HG02642 (cell line): Measurements from ENCODE around the gene FOXQ1.

ENCODE experiments used
- ATAC-seq: cut with Tn5 transposase; IDR thresholded peaks from one replicate; pipeline ENCODE4 v1.9.1; 2021; ENCODE audit warnings: mild to moderate bottlenecking; ENCODE audit not compliant: unreplicated experiment, poor library complexity

Gene FOXQ1

DNA sequence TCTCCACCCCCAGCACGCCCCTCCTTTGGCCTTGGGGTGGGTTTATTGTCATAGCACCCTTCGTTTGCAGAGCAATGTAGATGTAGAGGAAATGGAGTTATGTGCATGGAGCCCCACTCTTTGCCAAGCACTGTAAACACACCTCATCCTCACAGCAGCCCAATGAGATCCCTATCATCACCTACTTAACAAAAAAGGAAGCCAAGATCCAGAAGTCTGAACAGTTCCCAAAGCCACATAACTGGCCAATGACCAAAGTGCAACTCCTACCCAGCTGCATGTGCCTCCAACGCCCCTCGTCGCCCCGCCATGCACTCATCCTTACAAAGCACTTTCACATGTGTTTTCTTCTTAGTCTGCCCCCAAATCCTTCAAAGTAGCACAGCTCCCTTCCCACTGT lies 21.8 kb upstream of the FOXQ1 start:
- no peak for ATAC-seq

DNA sequence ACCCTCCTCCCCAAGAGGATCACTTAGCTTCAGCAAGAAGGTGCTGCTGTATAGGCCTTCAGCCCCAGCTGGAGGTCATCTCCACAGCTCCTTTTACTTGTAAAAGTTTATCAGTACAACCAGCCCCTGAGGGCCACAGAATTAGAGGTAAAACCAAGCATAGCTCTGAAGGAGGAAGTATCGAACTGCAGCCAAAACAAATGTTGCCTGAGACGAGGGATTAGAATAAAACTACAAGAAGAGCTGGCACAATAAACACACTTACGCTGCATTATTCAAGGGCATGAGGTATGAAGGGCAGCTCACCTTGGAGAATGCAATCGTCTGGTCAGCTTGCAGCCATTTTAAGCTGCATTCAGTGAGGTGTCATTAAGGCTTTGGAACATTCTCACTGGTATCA lies 21.1 kb upstream of the FOXQ1 start:
- ATAC-seq: no peak

DNA sequence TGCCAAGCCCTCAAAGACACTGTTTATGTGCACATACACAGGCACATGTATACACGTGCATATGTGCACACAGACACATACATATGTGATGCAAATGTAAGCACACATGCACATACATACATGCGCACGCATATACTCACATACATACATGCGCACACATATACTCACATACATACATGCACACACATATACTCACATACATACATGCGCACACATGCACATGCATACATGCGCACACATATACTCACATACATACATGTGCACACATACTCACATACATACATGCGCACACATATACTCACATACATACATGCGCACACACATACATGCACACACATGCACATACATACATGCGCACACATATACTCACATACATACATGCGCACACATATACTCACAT lies 20.5 kb upstream of the FOXQ1 start:
- ATAC-seq: no peak

DNA sequence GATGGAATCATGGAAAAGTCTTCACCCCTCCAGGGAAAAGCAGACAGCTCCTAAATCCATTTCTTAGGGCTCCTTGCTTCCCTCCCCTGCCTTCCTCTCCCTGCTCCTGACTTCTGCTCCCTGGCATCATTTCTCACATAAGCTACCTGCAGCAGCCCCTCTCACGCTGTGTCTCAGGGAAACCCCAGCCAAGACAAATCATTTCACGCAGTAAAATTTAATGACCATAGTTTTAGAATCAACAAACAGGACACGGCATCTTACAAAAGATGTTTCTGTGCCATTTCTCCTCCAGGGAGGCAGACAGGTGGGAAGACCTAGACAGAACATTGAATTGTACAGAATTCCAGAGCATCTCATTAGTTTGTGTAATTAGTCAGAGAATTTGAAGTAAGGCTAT lies 16.5 kb upstream of the FOXQ1 start:
- ATAC-seq: no peak

DNA sequence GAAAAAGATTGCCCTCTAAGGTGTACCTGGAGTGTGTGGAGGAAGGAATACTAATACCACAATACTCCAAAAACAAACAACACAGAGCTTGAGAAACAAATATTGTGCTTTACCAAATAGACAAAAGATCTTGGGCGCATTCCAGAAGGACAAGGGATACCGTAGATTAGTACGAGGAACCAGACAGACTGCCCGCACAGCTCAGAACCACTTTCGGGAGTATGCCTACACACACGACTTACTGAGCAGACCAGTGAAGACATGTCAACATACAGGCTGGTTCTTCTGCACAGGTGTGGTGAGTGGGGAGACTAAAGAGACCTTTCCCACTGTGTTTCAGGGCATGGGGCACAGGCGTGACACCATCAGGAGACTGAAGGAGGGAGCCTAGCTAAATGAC lies 15.8 kb upstream of the FOXQ1 start:
- no peak for ATAC-seq

DNA sequence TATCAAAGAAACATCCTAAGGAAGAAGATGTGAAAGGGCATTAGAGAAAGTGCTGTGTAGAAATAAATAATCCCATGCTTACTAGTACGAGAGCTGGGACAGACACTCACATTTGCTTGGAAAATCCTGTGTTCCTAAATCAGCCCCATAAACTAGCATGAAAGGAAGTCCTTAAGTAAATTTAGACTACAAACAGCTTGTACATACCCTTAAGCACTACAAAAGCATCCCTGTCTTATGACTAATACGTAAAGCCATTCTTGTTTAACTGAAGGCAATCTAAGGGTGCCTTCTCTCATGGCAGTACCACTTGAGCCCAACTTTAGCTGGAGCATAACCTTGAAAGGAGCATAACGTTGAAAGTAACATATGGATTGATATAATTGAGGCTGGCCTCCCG lies 15.4 kb upstream of the FOXQ1 start:
- no peak for ATAC-seq

DNA sequence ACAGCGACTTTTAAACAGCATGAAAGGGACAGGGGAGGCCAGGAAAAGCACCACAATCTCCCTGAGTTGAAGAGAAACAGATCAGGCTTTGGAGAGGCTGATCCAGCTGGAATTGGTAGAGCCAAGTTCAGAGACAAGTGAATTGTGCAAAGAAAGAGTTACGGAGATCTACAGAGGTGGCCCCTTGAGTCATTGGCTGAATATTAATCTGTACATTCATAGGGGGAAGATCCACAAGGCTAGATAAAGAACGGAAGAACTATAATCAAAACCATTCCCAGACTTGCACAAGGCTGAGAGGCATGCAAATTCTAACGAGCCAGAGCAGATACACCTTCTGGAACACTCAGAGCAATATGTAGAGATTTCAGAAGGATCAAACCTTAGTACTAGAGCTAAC lies 14.2 kb upstream of the FOXQ1 start:
- no peak for ATAC-seq

DNA sequence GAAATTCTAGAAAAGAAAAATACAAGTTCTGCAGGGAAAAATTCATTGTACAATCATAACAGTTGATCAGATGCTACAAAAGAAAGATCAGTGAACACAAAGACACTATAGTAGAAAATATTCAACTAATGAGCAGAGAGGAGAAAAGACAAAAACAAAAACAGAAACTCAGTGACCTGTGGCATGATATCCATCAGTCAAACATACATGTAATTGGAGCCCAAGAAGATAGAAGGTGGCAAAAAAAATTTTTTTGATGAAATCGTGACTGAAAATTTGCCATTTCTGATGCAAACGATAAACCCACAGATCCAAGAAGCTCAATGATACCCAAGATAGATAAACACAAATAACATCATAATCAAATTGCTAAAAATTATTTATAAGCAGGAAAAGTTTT lies 13.1 kb upstream of the FOXQ1 start:
- no peak for ATAC-seq

DNA sequence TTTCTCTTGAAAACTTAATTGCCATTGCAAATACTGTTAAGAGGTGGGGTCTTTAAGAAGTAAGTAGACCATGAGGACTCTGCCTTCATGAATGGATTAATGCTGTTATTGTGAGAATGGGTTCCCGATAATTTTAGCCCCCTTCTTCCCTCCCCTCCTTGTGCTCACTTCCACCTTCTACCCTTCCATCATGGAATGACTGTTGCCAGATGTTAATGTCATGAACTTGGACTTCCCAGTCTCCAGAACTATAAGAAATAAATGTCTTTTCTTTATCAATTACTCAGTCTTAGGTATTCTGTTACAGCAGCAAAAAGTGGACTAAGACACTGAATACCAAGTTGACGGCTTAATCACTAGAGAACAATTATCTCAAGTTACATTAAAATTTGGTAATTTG lies 5.8 kb upstream of the FOXQ1 start:
- ATAC-seq: no peak

DNA sequence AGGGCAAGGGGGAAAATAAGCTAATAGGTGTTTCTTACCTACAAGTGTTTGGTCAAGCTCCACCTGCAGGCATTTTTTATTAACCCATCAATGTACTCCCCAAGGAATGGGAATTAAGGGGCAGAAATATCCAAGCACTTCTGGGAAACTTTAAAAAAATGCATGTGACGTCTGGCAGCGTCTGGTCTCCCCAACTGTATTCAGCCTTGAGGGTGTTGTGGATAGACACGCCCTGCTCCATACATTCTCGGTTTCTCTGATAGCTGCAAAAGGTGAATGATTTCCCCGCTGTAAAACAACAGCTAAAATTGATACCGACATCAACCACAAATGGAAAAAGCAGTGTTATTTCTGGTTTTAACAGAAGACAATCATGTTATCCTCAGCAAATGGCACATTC lies 2.5 kb upstream of the FOXQ1 start:
- no peak for ATAC-seq

DNA sequence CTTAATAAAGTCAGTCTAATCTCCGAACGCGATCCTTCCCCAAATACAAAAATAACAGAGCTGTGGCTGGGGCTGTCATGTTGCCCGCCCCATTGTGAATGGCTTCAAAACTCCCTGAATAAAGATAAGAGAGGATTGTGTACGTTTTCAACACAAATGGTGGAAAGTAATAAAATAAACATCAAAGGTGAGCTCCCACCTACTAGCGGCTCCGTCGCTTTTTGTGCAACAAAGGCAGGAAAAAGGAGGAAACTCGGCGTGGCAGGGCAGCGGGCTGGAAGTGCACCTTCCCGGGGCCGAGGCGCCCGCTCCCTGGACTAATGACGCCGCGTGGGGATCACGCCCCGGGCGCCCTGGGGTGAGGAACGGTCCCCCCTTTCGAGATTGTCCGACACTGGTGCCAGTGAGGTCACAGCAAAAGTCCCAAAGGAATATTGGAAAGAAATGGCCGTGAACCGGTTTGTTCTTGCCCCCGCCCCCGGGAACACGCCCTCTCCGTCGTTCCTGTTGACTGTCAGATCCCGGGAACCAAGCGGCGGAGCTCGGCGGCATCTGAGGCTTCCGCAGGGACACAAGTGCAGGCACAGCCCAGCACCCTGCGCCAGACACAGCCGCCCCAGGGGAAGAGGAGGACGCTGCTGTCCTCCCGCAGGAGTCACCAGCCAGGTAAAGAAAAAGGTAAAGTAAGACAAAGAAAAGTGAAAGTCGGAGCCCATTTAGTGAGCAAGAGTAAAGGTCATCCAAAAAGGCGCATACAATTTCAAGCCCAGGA lies 1.1 kb upstream of the FOXQ1 start:
- ATAC-seq: no peak

DNA sequence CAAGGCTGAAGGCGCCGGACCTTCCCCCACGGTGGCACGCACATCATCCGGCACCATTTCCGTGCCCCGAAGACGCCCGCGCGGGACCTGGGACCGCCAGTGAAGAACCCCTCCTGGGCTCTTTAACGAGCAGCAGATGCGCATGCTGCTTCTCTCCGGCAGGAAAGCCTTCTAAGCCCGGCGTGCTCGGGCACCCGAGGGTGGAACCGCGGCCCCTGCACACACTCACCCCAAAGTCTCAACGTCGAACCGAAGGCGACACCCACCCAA lies 240 bp downstream of the FOXQ1 start:
- no peak for ATAC-seq

DNA sequence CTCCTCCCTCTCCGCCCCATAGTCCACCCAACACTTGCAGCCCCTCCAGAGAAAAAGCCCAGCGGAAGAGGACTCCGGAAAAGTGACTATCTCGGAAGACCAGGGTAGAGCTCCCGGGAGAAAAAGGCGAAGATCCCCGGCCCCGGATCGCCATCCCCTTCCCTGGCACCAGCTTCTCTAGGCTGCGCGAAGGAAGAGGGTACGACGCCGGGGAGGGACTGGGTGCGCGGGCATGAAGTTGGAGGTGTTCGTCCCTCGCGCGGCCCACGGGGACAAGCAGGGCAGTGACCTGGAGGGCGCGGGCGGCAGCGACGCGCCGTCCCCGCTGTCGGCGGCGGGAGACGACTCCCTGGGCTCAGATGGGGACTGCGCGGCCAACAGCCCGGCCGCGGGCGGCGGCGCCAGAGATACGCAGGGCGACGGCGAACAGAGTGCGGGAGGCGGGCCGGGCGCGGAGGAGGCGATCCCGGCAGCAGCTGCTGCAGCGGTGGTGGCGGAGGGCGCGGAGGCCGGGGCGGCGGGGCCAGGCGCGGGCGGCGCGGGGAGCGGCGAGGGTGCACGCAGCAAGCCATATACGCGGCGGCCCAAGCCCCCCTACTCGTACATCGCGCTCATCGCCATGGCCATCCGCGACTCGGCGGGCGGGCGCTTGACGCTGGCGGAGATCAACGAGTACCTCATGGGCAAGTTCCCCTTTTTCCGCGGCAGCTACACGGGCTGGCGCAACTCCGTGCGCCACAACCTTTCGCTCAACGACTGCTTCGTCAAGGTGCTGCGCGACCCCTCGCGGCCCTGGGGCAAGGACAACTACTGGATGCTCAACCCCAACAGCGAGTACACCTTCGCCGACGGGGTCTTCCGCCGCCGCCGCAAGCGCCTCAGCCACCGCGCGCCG lies 822 bp downstream of the FOXQ1 start:
- no peak for ATAC-seq

DNA sequence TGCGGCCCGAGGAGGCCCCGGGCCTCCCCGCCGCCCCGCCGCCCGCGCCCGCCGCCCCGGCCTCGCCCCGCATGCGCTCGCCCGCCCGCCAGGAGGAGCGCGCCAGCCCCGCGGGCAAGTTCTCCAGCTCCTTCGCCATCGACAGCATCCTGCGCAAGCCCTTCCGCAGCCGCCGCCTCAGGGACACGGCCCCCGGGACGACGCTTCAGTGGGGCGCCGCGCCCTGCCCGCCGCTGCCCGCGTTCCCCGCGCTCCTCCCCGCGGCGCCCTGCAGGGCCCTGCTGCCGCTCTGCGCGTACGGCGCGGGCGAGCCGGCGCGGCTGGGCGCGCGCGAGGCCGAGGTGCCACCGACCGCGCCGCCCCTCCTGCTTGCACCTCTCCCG lies 1.5 kb downstream of the FOXQ1 start:
- ATAC-seq: no peak

DNA sequence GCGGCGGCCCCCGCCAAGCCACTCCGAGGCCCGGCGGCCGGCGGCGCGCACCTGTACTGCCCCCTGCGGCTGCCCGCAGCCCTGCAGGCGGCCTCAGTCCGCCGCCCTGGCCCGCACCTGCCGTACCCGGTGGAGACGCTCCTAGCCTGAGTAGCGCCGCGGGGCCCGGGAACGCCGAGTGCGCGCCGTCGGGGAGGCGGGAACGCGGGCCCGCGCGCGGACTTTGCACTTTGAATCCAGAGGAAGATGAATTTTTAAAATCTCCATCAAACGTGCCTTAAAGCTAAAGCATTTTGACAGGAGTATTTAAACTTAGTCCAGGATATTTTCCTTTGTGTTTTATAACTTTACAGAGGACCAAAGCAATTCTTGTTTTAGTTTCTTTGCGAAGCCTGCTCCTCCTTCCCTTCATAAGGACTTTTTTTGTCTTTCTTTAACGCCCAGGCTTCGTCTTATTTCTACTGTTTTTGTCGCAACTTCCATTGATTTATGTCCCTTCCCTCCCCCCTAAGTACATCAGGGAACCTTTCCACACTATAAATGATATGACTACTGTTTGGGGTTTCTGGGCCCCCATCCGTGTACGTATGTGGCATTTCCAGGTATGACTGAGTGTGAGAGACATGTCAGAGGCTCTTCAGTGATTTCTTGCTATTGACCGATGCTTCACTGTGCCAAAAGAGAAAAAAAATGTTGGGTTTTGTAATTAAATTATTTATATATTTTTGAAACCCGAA lies 2.0 kb downstream of the FOXQ1 start:
- ATAC-seq: no peak

DNA sequence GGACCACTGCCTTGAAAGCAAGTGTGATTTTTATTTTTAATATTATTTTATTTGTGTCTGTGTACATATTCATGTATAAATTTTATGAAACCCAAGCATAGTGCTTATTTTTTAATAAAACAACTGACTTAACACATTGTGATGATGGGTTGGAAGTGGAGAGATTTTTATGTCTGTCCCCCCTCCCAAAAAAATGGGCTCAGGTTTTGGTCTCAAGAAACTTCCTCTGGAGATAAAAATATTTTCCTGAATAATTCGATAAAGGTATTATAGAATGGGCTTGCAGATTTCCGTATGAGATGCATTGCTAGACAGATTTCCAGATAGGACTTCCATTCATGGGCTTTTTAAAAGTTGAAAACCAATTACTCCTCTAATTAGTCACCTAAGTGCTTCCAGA lies 2.7 kb downstream of the FOXQ1 start:
- no peak for ATAC-seq

DNA sequence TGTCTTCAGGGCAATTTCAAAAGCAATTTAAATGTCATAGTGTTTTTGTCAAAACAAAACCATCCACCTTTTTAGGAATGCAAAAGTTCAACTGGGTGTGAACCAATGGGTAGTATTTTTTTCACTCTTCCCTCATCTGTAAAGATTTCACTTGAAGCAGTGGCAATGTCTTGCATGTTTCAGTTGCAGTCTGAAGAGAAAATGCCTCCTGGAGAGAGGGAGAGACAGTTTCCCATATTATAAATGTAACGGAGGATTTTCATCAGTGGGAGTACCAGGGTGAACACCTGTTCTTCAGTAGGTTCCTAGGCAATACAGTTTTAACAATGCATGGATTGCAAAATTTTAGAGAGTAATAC lies 3.3 kb downstream of the FOXQ1 start:
- ATAC-seq: no peak

DNA sequence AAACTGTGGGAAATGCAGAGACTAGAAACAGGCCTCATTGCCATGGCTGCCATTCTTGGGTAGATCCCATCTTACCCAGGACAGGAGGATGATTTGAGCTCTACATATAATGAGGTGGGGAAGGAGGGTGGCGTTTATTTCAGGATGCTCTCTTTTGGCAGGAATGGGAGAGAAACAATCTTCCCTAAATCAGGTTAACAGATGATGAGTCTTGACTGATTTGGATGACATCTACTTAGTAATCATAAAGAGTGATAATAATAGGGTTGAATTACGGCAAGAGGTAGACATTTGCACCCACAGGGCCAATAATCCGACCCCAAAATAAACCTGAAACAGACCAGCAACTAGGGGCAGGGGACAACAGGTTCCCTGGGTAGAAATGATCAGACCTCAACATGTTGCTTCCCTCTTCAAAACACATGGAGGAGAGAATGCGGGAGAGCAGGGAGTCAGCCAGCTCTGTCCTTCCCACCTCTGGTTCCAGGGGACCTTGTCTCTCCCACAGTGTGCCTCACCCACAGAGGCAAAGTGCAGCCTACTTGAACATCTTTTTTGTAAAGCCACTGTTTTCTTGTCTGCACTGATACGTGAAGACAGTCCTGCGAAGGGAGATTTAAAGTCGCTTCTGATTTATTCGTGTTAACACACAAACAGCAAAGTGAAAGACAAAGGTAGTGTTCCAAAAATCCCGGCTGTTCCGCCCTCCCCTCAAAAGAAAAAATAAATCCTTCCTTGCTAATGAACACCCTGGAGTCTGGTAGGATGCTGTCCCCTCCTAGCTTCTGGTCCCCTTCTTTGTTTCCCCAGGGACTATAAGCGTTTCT lies 3.9 kb downstream of the FOXQ1 start:
- no peak for ATAC-seq

DNA sequence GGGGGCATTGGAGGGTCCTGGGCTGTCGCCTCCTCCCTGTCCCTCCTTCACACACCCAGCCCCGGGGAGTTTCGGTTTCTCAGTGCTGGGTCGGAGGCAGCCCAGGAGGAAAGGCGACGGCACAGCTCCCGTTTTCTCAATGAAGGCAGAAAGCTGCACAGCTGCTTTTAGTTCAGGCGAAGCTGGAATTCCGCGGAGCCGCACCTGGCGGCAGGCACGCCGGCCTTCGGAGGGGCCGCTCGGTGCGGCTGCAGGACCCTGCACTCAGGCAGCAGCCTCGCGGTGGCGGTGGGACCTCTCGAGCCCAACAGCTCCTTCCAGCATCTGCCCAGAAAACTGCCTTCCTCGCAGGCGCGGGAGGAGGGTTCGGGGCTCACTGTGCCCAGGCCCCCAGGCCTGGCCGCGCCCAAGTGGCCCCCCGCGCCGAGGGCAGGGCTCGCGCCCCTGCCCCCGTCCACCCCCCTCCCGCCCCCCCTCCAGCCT lies 4.6 kb downstream of the FOXQ1 start:
- no peak for ATAC-seq

DNA sequence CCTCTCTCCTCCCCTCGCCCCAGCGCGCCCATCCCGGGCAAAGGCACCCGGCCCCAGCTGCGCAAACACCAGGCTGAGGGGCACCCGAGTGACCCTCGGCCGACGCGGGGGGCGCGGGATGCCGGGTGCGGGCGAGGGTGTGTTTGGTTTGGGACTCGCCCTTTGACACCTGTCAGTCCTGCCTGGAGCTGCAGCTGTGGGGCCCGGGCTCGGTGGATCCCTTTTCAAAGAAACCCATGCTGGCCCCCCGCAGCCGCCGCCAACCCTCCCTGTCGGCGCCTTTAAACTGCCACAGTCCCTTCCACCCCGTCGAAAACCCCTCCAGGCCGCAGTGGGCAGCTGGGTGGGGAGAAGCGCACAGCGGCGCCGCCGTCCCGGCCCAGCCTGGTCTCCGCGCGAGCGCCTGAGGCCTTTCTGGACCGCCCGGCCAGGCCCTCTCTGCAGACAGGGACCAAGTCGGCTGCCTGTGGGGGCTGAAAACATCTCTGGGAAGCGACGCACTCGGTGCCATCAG lies 5.5 kb downstream of the FOXQ1 start:
- ATAC-seq: no peak
